NCI-H526 treated with DMSO at 0.1 percent for 48 hours (cell line): ENCODE data around the gene ASAP3.
"Not testable (repeated sequence)": the region's sequence is repeated elsewhere in the genome, so short reads cannot be mapped to it uniquely, and the experiment has no call there.

ENCODE experiments used
- DNase-seq: peaks from one replicate; lab custom pipeline; 2025; lab: John Stamatoyannopoulos, UW

The ASAP3 gene

GRCh38 chr1:23395849-23396248, 88.1 kb downstream of the ASAP3 start:
- DNase-seq, result no peak

- no peak for DNase-seq
These were observed 88.7 kb downstream of the ASAP3 start for GRCh38 chr1:23395154-23395724.

- no peak for DNase-seq
These were observed 89.3 kb downstream of the ASAP3 start for GRCh38 chr1:23394684-23395083.

GRCh38 chr1:23394181-23394580, 89.8 kb downstream of the ASAP3 start:
- DNase-seq, result no peak

- no peak for DNase-seq
These were observed 90.3 kb downstream of the ASAP3 start for GRCh38 chr1:23393706-23394105.

DNA sequence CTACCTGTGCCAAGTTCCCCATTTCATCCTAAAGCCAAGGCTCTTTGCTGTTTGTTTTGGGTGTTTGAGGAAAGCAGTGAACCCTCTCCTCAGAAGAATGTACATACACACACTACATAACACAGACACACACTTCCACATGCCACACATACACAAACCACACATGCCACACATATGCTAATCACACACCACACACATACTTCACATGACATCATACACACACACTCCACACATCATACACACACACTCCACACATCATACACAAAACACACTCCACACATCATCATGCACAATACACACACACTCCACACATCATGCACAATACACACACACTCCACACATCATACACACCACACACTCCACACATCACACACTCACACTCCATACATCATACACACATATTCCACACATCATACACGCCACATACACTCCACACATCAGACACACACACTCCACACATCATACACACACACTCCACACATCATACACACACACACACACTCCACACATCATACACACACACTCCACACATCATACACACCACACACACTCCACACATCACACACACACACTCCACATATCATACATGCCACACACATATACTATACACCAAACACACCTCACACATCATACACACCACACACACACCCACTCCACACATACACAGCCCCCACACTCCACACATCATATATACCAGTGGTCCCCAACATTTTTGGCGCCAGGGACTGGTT, 91.7 kb downstream of the ASAP3 start:
- DNase-seq, result no peak

DNA sequence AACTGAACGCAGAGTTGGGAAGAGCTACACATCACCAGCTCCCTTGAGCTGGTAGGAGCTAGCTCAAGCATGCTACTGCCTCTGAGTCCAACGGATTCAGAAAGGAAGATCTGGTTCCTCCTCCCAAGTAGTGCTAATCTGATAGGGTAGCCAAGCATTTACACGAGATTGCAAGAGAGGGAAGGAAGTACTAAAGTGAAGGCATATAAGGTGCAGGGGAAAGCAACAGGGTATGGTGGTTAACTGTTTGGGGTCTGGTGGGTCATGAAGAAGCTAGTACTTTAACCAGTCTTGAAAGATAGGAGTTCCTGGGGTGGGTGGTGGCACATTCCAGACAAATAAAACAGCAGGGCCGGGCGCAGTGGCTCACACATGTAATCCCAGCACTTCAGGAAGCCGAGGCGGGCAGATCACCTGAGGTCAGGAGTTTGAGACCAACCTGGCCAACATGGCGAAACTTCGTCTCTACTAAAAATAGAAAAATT, 94.1 kb downstream of the ASAP3 start:
- no peak for DNase-seq

DNA sequence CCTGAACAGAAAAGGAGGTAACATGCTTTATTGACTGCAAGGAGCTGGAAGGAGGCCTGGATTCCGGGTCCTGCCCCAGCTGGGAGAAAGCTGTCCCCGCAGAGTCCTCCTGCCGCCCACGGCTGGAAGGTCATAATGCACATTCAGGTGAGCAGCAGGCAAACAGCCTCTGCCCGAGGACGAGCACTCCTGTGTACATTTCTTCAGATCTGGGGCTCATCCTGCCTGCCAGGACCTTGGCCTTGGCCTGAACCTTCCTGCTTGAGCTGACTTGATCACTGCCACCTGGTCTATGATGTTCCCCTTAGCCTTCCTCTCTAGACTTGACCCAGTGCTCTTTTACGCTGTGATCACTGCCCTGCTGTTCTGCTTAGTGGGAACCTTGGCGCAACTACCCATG, 96.5 kb downstream of the ASAP3 start:
- DNase-seq, result no peak

DNA sequence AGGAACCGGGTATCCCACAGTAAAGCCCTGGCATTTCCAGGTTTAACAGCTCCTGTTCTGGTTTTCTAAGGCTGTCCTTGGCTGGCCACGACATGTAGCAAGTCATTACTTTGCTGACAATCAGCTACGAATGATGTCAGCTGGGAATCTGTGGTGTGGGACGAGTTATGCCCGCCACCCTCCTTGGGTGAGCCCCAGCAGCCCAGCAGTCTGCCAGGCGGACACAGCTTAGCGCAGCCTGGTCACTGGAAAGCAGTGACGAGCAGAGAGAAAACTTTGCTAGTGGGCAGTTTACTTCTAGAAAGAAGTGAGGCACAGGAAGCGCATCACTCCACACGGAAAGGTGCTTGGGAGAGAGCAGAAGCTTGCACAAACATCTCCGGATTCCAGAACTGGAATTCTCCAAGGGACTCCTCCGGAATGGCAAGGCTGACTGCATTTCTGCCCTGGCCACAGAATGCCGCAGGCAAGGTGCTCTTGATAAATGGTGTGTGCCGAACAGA, 98.8 kb downstream of the ASAP3 start:
- no peak for DNase-seq

- no peak for DNase-seq
These were observed 99.5 kb downstream of the ASAP3 start for GRCh38 chr1:23384312-23385058.

DNA sequence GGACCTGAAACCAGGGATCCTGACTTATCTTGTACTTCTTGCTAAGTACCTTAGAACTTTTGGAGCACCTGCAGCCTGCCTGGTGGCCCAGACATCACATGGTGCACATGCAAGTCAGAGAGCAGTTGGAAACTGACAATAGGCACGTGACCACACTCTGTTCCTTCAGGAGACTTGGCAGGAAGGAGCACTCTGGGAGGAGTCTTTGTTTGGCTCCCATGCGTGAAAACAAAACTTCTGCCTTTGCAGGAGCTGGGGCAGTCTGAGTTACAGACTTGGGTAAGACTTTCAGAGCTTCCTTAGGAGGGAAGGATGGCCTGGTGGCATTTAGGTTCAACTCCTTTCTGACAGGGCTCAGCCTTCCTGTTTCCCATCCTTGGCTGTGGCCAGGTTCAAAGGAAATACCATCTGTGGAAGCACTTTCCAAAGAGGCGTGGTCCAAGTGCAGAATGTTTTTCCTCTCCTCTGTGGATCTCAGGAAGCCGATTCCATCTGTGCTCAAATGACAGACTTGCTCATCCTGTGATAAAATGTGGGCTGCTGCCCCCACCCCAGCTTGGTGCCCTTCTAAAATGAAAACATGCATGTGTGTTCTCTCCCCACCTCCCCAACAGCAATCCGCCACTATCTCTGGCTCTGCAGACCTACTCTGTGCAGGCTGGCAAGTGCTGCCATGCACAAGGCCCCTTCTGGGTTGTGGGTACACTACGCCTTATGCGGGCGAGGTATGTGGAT, 100.2 kb downstream of the ASAP3 start:
- DNase-seq, result no peak

DNA sequence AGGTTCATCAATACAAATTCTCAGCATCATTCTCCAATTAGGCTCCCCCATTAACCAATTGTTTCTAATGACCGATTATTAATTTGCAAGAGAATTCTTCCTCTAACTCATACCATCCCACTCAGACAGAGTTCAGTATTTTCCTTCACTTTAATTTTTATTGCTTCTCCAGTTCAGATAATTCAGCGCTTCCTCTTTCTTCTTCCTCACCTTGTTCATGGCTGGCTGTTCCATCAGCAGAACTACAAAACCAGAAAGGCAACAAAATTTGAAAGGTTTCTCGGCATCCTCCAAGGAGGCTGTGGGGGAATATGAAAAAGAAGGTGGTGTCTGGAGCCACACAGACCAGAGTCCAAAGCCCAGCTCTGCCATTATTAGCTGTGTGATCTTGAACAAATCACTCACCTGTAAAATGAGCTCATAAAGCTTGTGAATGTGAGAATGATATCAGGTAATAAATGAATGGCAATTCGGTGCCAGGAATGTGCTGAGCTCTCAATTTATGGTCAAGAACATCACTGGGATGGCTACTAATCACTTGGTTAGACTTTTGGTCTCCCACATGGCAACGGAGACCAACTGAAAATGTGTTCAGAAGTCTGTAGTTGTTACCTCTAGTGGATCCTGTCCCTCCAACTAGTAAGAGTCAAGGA, 102.6 kb downstream of the ASAP3 start:
- DNase-seq, result no peak

- DNase-seq, result no peak
These were observed 103.3 kb downstream of the ASAP3 start for GRCh38 chr1:23380719-23381118.

GRCh38 chr1:23380236-23380635, 103.7 kb downstream of the ASAP3 start:
- not testable (repeated sequence) for DNase-seq
